Measurements from ENCODE around the gene ELMO1. TPM values are rescaled to one million over a fixed set of nuclear protein-coding genes. Genes with fewer than 3 reads are reported as not detected.

ELMO1 gene
- total and polyA plus RNA-seq, 12 donors = 7.5 to 46.8 (median 14.9) TPM

- WGBS, 4 donors = 28 to 38% (median 33%) methylated on average over 5 of the region's 5 CpGs
- TF ChIP-seq CTCF (IDR thresholded peaks at IDR 0.05) = peak; percentile 24 to 59 (median 43)
- no peak for TF ChIP-seq POLR2A (IDR thresholded peaks at IDR 0.05)
- intact Hi-C loops (cut with DNase I) = loop anchor here in 1 of 2 donors (10.0 kb wide), 1 partner anchor 75 kb away; no protein-coding TSS in a partner anchor
- Histone ChIP-seq H3K4me3 (no peak overlapping the region), H3K4me1 (replicated peaks in 1 of 2) (peaks cover 19 to 40% of the 10 kb centered on the region in 2 donors), H3K27me3 (no peaks in the 10 kb centered on the region), H3K27ac (peak overlapping the region in 3 of 5 donors; percentile 12 to 44 (median 43)), H3K9me3 (replicated peaks in 1 of 3) (no peaks in the 10 kb centered on the region), H3K36me3 (replicated peaks in 1 of 2) (no peaks in the 10 kb centered on the region)
- peak; percentile 45 to 90 (median 81) for DNase-seq
Measured at GRCh38 chr7:37109843-37110242, 338.8 kb downstream of the ELMO1 start.

- Histone ChIP-seq H3K36me3 (replicated peaks in 1 of 2) (no peaks in the 10 kb centered on the region), H3K27me3 (no peaks in the 10 kb centered on the region), H3K9me3 (replicated peaks in 1 of 3) (no peaks in the 10 kb centered on the region), H3K27ac (peak overlapping the region in 3 of 5 donors; percentile 12 to 43 (median 13)), H3K4me3 (no peak overlapping the region), H3K4me1 (replicated peaks in 1 of 2) (peaks cover 19 to 40% of the 10 kb centered on the region in 2 donors)
- intact Hi-C loops (cut with DNase I) = loop anchor here in 1 of 2 donors (10.0 kb wide), 1 partner anchor 76 kb away; no protein-coding TSS in a partner anchor
- DNase-seq = no peak
- WGBS, 4 donors = 69 to 88% (median 85%) methylated on average over 11 of the region's 11 CpGs
- TF ChIP-seq CTCF (IDR thresholded peaks at IDR 0.05) = no peak
Measured at GRCh38 chr7:37109016-37109683, 339.5 kb downstream of the ELMO1 start.

- intact Hi-C loops (cut with DNase I) = loop anchor here in 1 of 2 donors (10.0 kb wide), 1 partner anchor 76 kb away; no protein-coding TSS in a partner anchor
- TF ChIP-seq POLR2A (IDR thresholded peaks at IDR 0.05) (no peak), CTCF (IDR thresholded peaks at IDR 0.05) (no peak)
- DNase-seq = no peak
- Histone ChIP-seq H3K9me3 (replicated peaks in 1 of 3) (no peaks in the 10 kb centered on the region), H3K4me1 (replicated peaks in 1 of 2) (peaks cover 16 to 37% of the 10 kb centered on the region in 2 donors), H3K27ac (no peak overlapping the region), H3K27me3 (no peaks in the 10 kb centered on the region), H3K4me3 (no peak overlapping the region), H3K36me3 (replicated peaks in 1 of 2) (no peaks in the 10 kb centered on the region)
- WGBS, 4 donors = 96 to 100% (median 100%) methylated on average over 1 of the region's 1 CpG
Measured at GRCh38 chr7:37108615-37109014, 340.0 kb downstream of the ELMO1 start.

- Histone ChIP-seq H3K4me3 (no peak overlapping the region), H3K27me3 (no peaks in the 10 kb centered on the region), H3K36me3 (replicated peaks in 1 of 2) (no peaks in the 10 kb centered on the region), H3K9me3 (replicated peaks in 1 of 3) (no peaks in the 10 kb centered on the region), H3K27ac (no peak overlapping the region), H3K4me1 (replicated peaks in 1 of 2) (peaks cover 9 to 24% of the 10 kb centered on the region in 2 donors)
- 74 to 88% (median 83%) methylated on average over 4 of the region's 4 CpGs for WGBS, 4 donors
- TF ChIP-seq POLR2A (IDR thresholded peaks at IDR 0.05) (no peak), CTCF (IDR thresholded peaks at IDR 0.05) (no peak)
- intact Hi-C loops (cut with DNase I) = loop anchor here in 1 of 2 donors (10.0 kb wide), 1 partner anchor 78 kb away; no protein-coding TSS in a partner anchor
- no peak for DNase-seq
Measured at GRCh38 chr7:37107047-37107750, 341.5 kb downstream of the ELMO1 start.

Data from adrenal gland (tissue), 12 donors.